Stimulated activated CD4-positive, alpha-beta T cell treated with anti-CD3 and anti-CD28 coated beads, Interleukin-1b, Interleukin-23, amount 100 ng/mL, for 1 hour (primary cell): Measurements from ENCODE around the gene AGXT.

Experiments
- DNase-seq, 2 donors: peaks; one replicate each; pipeline ENCODE4 v3.0.0-alpha.2; 2020; ENCODE audit warnings: low read depth in 2 of 2

The AGXT gene

GRCh38 chr2:240885566-240885965 is 16.9 kb downstream of the AGXT start:
- no peak for DNase-seq

GRCh38 chr2:240886023-240886565 is 17.5 kb downstream of the AGXT start:
- DNase-seq, result no peak

- no peak for DNase-seq
Measured at GRCh38 chr2:240886678-240887609, 18.3 kb downstream of the AGXT start.

- no peak for DNase-seq
Measured at GRCh38 chr2:240887631-240888030, 19.0 kb downstream of the AGXT start.

GRCh38 chr2:240888130-240888889 is 19.7 kb downstream of the AGXT start:
- DNase-seq, result no peak

GRCh38 chr2:240888890-240889573 is 20.4 kb downstream of the AGXT start:
- no peak for DNase-seq

- DNase-seq, result no peak
Measured at GRCh38 chr2:240889601-240890560, 21.3 kb downstream of the AGXT start.

GRCh38 chr2:240890691-240891090 is 22.1 kb downstream of the AGXT start:
- no peak for DNase-seq

GRCh38 chr2:240891492-240892340 is 23.1 kb downstream of the AGXT start:
- DNase-seq, result no peak

- DNase-seq, result no peak
Measured at GRCh38 chr2:240892356-240892755, 23.7 kb downstream of the AGXT start.

- DNase-seq, result no peak
Measured at GRCh38 chr2:240892925-240893324, 24.3 kb downstream of the AGXT start.

GRCh38 chr2:240893363-240893844 is 24.8 kb downstream of the AGXT start:
- peak in 1 of 2 donors; percentile 34 for DNase-seq

GRCh38 chr2:240894006-240894405 is 25.4 kb downstream of the AGXT start:
- DNase-seq, result no peak

GRCh38 chr2:240894836-240895558 is 26.4 kb downstream of the AGXT start:
- DNase-seq, result no peak

- no peak for DNase-seq
Measured at GRCh38 chr2:240895656-240896388, 27.2 kb downstream of the AGXT start, which contains the start of gene MAB21L4. TSS of gene MAB21L4 (minus strand) at chr2:240896156. CDS start at chr2:240895997, 159 bp downstream.

GRCh38 chr2:240896394-240896793 is 27.8 kb downstream of the AGXT start:
- DNase-seq, result no peak

GRCh38 chr2:240896871-240897692 is 28.5 kb downstream of the AGXT start:
- DNase-seq, result no peak
